ENCODE results near the gene OSBPL8.

- TF ChIP-seq CTCF (IDR thresholded peaks at IDR 0.05) (no peak), POLR2A (IDR thresholded peaks at IDR 0.05) (no peak)
These were observed 134.6 kb downstream of the OSBPL8 start for GRCh38 chr12:76424941-76425340.

All from adrenal gland (tissue), 5 donors.